Gastroesophageal sphincter (tissue), 3 donors: Measurements from ENCODE around the gene KPNA4.

ENCODE experiments used
- POLR2A ChIP-seq, 2 donors: fragments of 450-650 bp; IDR thresholded peaks; one replicate each; pipeline ENCODE4 v1.6.1; 2017; ENCODE audit warnings: antibody characterized with exemption in 2 of 2, mild to moderate bottlenecking in 2 of 2, moderate library complexity in 1 of 2
- POLR2AphosphoS5 ChIP-seq: sonication (generic); formaldehyde crosslinking; IDR thresholded peaks from one replicate; pipeline ENCODE4 v1.6.1; 2017; ENCODE audit warnings: antibody characterized with exemption
- TF ChIP-seq, protein P1 (sequence below), 4 experiments: fragments of 200-600 bp in 2 of 4; fragments of 450-650 bp in 2 of 4; sonication (generic) in 1 of 4; IDR thresholded peaks; one replicate each; pipeline ENCODE4 v1.5.1; 2017 to 2019; ENCODE audit warnings: antibody characterized with exemption in 4 of 4, mild to moderate bottlenecking in 2 of 4, moderate library complexity in 2 of 4

DNA sequence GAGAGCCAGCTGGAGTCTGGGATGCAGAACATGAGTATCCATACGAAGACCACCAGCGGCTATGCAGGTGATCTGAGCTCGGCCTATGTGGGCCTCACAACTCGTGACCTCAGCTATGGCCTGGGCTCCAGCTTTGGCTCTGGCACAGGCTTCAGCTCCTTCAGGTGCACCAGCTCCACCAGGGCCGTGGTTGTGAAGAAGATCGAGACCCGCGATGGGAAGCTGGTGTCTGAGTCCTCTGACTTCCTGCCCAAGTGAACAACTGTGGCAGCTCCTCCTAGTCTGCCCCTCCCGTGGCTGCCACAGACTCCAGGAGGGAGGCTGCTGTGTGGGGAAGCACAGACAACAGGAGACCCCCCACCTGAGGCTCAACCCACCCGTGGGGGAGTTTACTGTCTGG lies 3.6 kb upstream of the KPNA4 start:
- no peak for TF ChIP-seq POLR2AphosphoS5
- TF ChIP-seq, protein P1, sequence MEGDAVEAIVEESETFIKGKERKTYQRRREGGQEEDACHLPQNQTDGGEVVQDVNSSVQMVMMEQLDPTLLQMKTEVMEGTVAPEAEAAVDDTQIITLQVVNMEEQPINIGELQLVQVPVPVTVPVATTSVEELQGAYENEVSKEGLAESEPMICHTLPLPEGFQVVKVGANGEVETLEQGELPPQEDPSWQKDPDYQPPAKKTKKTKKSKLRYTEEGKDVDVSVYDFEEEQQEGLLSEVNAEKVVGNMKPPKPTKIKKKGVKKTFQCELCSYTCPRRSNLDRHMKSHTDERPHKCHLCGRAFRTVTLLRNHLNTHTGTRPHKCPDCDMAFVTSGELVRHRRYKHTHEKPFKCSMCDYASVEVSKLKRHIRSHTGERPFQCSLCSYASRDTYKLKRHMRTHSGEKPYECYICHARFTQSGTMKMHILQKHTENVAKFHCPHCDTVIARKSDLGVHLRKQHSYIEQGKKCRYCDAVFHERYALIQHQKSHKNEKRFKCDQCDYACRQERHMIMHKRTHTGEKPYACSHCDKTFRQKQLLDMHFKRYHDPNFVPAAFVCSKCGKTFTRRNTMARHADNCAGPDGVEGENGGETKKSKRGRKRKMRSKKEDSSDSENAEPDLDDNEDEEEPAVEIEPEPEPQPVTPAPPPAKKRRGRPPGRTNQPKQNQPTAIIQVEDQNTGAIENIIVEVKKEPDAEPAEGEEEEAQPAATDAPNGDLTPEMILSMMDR (IDR thresholded peaks at IDR 0.05) = no peak
- TF ChIP-seq POLR2A (IDR thresholded peaks at IDR 0.05) = no peak
